Pulmonary artery endothelial cell (primary cell): ENCODE measurements around the gene NT5M. TPM values are rescaled to one million over a fixed set of nuclear protein-coding genes. Genes with fewer than 3 reads are reported as not detected.
"Not testable (repeated sequence)": the region's sequence is repeated elsewhere in the genome, so short reads cannot be mapped to it uniquely, and the experiment has no call there.

Experiments
- DNase-seq: peaks from one replicate; pipeline ENCODE4 v3.0.0-alpha.2; 2011; ENCODE audit warnings: low read depth, low spot score
- total RNA-seq: library from RNA; depleted of rRNA; stranded (reverse); fragments of >200 nt; gene quantifications from 2 replicates; pipeline ENCODE4 v1.2.3, GENCODE V29; 2014

NT5M gene
- 0.63 and 2.6 TPM in 2 replicates for total RNA-seq

GRCh38 chr17:17303010-17303846, at the start of gene NT5M:
TSS of gene NT5M (plus strand) at chr17:17303373. CDS start at chr17:17303551, 178 bp downstream.
- peak; percentile 17 for DNase-seq

GRCh38 chr17:17253406-17253805, 49.8 kb upstream of the NT5M start:
- no peak for DNase-seq

GRCh38 chr17:17254036-17254435, 49.1 kb upstream of the NT5M start:
- DNase-seq: no peak

- not testable (repeated sequence) for DNase-seq
Measured at GRCh38 chr17:17255689-17256088, 47.5 kb upstream of the NT5M start.

GRCh38 chr17:17256316-17256715, 46.9 kb upstream of the NT5M start:
- DNase-seq: no peak

GRCh38 chr17:17258011-17258410, 45.2 kb upstream of the NT5M start:
- no peak for DNase-seq

GRCh38 chr17:17258998-17259397, 44.2 kb upstream of the NT5M start:
- DNase-seq: no peak

- no peak for DNase-seq
Measured at GRCh38 chr17:17264430-17264829, 38.7 kb upstream of the NT5M start.

- no peak for DNase-seq
Measured at GRCh38 chr17:17269926-17270773, 33.0 kb upstream of the NT5M start.

GRCh38 chr17:17275971-17276370, 27.2 kb upstream of the NT5M start:
- DNase-seq: no peak

- not testable (repeated sequence) for DNase-seq
Measured at GRCh38 chr17:17277431-17277830, 25.7 kb upstream of the NT5M start.

- no peak for DNase-seq
Measured at GRCh38 chr17:17279316-17279715, 23.9 kb upstream of the NT5M start.

GRCh38 chr17:17280613-17281549, 22.3 kb upstream of the NT5M start, which contains the start of gene COPS3:
TSS of gene COPS3 (minus strand) at chr17:17281246. CDS start at chr17:17281186, 60 bp downstream.
- DNase-seq: peak; percentile 88

- DNase-seq: no peak
Measured at GRCh38 chr17:17285951-17286350, 17.2 kb upstream of the NT5M start.

- DNase-seq: no peak
Measured at GRCh38 chr17:17289086-17289485, 14.1 kb upstream of the NT5M start.

GRCh38 chr17:17289701-17290100, 13.5 kb upstream of the NT5M start:
- no peak for DNase-seq

GRCh38 chr17:17295141-17295540, 8.0 kb upstream of the NT5M start:
- no peak for DNase-seq

- DNase-seq: no peak
Measured at GRCh38 chr17:17297217-17297616, 6.0 kb upstream of the NT5M start.

GRCh38 chr17:17298108-17298507, 5.1 kb upstream of the NT5M start:
- no peak for DNase-seq

GRCh38 chr17:17300624-17301568, 2.3 kb upstream of the NT5M start:
- DNase-seq: no peak
